NOMO-1 treated with DMSO at 0.1 percent for 48 hours (cell line): ENCODE data around the gene HASPIN.

Source experiments
- DNase-seq: peaks from one replicate; lab custom pipeline; 2025; ENCODE audit not compliant: unreplicated experiment; lab: John Stamatoyannopoulos, UW

The HASPIN gene

GRCh38 chr17:3723556-3724377 lies at the start of gene HASPIN:
TSS of gene HASPIN (plus strand) at chr17:3723903. CDS start at chr17:3723936, 33 bp downstream.
- DNase-seq: peak; percentile 79

GRCh38 chr17:3675886-3676285 lies 47.8 kb upstream of the HASPIN start:
- DNase-seq: no peak

GRCh38 chr17:3678095-3678820 lies 45.4 kb upstream of the HASPIN start:
- no peak for DNase-seq

- peak; percentile 15 for DNase-seq
Observed at GRCh38 chr17:3678821-3679530, 44.7 kb upstream of the HASPIN start.

GRCh38 chr17:3679531-3680126 lies 44.1 kb upstream of the HASPIN start:
- DNase-seq: no peak

- DNase-seq: no peak
Observed at GRCh38 chr17:3681057-3681456, 42.6 kb upstream of the HASPIN start.

- no peak for DNase-seq
Observed at GRCh38 chr17:3681565-3681964, 42.1 kb upstream of the HASPIN start.

- DNase-seq: no peak
Observed at GRCh38 chr17:3682033-3682432, 41.7 kb upstream of the HASPIN start.

- peak; percentile 36 for DNase-seq
Observed at GRCh38 chr17:3683054-3683511, 40.6 kb upstream of the HASPIN start.

GRCh38 chr17:3685174-3685573 lies 38.5 kb upstream of the HASPIN start:
- DNase-seq: no peak

- DNase-seq: no peak
Observed at GRCh38 chr17:3688027-3688553, 35.6 kb upstream of the HASPIN start.

GRCh38 chr17:3688852-3689261 lies 34.8 kb upstream of the HASPIN start:
- no peak for DNase-seq

GRCh38 chr17:3689262-3690093 lies 34.2 kb upstream of the HASPIN start:
- no peak for DNase-seq

- no peak for DNase-seq
Observed at GRCh38 chr17:3690094-3690715, 33.5 kb upstream of the HASPIN start.

- DNase-seq: no peak
Observed at GRCh38 chr17:3691617-3692067, 32.1 kb upstream of the HASPIN start.

- no peak for DNase-seq
Observed at GRCh38 chr17:3692346-3692745, 31.4 kb upstream of the HASPIN start.

GRCh38 chr17:3693141-3693540 lies 30.6 kb upstream of the HASPIN start:
- DNase-seq: no peak

GRCh38 chr17:3693829-3694231 lies 29.9 kb upstream of the HASPIN start:
- no peak for DNase-seq

GRCh38 chr17:3695129-3695722 lies 28.5 kb upstream of the HASPIN start:
- DNase-seq: no peak
